Natural killer cell (primary cell): ENCODE measurements around the gene TRIM47. TPM values are rescaled to one million over a fixed set of nuclear protein-coding genes. Genes with fewer than 3 reads are reported as not detected.
A peak's percentile ranks its signal among the peaks of the same experiment; 100 is the strongest.
"Not testable (repeated sequence)": the region's sequence is repeated elsewhere in the genome, so short reads cannot be mapped to it uniquely, and the experiment has no call there.

Experiments used
- ATAC-seq, 3 donors: fragments of 150-1000 bp in 2 of 3; fragments of 200-7000 bp in 1 of 3; cut with Tn5 transposase; 1 replicate in 1 of 3; 2 replicates in 2 of 3; pipeline ENCODE4 v1.10.0; 2021; ENCODE audit warnings: mild to moderate bottlenecking in 2 of 3, moderate library complexity in 2 of 3
- DNase-seq, 2 donors: peaks; one replicate each; pipeline versions ENCODE4 v3.0.0 to v3.0.0-alpha.2; 2013 to 2021; ENCODE audit warnings: mixed read lengths in 1 of 2
- H3K27ac ChIP-seq: one replicate; pipeline ENCODE4 v1.5.1; 2013; ENCODE audit warnings: mild to moderate bottlenecking, low read length
- H3K27me3 ChIP-seq: one replicate; pipeline ENCODE4 v1.6.1; 2013; ENCODE audit warnings: low read length; ENCODE audit not compliant: control insufficient read depth, insufficient read depth
- H3K36me3 ChIP-seq: one replicate; pipeline ENCODE4 v1.6.1; 2013; ENCODE audit warnings: low read length; ENCODE audit not compliant: control insufficient read depth, insufficient read depth
- H3K4me1 ChIP-seq: one replicate; pipeline ENCODE4 v1.6.1; 2013; ENCODE audit warnings: low read length; ENCODE audit not compliant: control insufficient read depth, insufficient read depth
- H3K4me3 ChIP-seq: one replicate; pipeline ENCODE4 v1.5.1; 2013; ENCODE audit warnings: low read length
- H3K9me3 ChIP-seq: one replicate; pipeline ENCODE4 v1.6.1; 2013; ENCODE audit warnings: low read length; ENCODE audit not compliant: control insufficient read depth, insufficient read depth
- H3K27ac Mint-ChIP-seq, 2 donors: one replicate each; pipeline ENCODE4 v1.8.0; 2022; ENCODE audit warnings: mild to moderate bottlenecking in 2 of 2, mixed read lengths in 2 of 2, moderate library complexity in 1 of 2
- H3K27me3 Mint-ChIP-seq, 2 donors: one replicate each; pipeline ENCODE4 v1.8.0; 2022; ENCODE audit warnings: low read depth in 2 of 2, mixed read lengths in 2 of 2
- H3K36me3 Mint-ChIP-seq: one replicate; pipeline ENCODE4 v1.8.0; 2022; ENCODE audit warnings: mixed read lengths
- H3K4me1 Mint-ChIP-seq, 2 donors: one replicate each; pipeline ENCODE4 v1.8.0; 2022; ENCODE audit warnings: mixed read lengths in 2 of 2
- H3K4me3 Mint-ChIP-seq: one replicate; pipeline ENCODE4 v1.8.0; 2022; ENCODE audit warnings: mild to moderate bottlenecking, moderate library complexity, mixed read lengths
- H3K9me3 Mint-ChIP-seq, 2 donors: one replicate each; pipeline ENCODE4 v1.8.0; 2022; ENCODE audit warnings: mixed read lengths in 2 of 2
- WGBS: methylation state at CpG from one replicate; pipeline ENCODE4 v1.1.7; 2013; ENCODE audit warnings: missing lambda C conversion rate; ENCODE audit not compliant: insufficient coverage; 5-methylcytosine and 5-hydroxymethylcytosine counted together
- intact Hi-C: fragments of 100-400 bp; cut with micrococcal nuclease; formaldehyde crosslinking; loops from one replicate; pipeline ENCODE4 v1.14.2; 2022
- total RNA-seq, 4 donors: library from RNA; stranded (reverse); fragments of 120-200 nt in 1 of 4; gene quantifications; one replicate each; pipeline versions ENCODE4 v1.2.3 to v1.2.4, GENCODE V29; 2013 to 2022
- TF ChIP-seq, protein P1 (sequence below): fragments of 200-600 bp; IDR thresholded peaks from one replicate; pipeline ENCODE4 v1.8.0; 2022; ENCODE audit warnings: antibody characterized with exemption

The TRIM47 gene
- total RNA-seq, 3 donors from 2014 or later (not counting 1 experiment from before 2014, with no cell fraction given), result 1.2 to 2.5 (median 2.0) TPM

DNA sequence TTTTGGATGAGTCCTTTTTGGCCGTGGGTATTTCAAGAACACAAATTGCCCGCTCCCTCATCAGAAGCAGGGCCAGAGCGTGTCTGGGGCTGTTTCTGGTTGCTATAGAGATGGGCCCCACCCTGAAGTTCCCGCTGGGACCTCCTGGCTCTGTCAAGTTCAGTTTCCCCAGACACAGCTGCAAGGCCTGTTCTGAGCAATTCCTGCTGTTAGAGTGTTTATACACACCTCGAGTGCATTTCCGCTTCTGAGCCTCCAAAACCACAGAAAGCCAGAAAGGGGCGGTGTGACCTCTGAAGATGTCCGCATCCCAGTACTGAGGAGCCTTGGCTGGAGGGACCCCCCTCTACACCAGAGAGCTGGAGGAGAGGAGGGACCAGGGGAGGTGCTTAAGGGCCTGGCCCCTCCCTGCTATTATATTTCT is 13.9 kb downstream of the TRIM47 start:
- H3K36me3 Mint-ChIP-seq, result no peaks in the 10 kb centered on the region
- DNase-seq, result peak; percentile 49 to 74
- H3K27ac Mint-ChIP-seq, result peak overlapping the region; percentile 83 to 93
- 4% methylated on average over 8 of the region's 8 CpGs for WGBS
- H3K9me3 Mint-ChIP-seq, result no peaks in the 10 kb centered on the region
- no peaks in the 10 kb centered on the region for H3K27me3 Mint-ChIP-seq
- H3K27me3 ChIP-seq, result no peaks in the 10 kb centered on the region
- H3K4me3 Mint-ChIP-seq, result peak overlapping the region; percentile 80
- TF ChIP-seq, protein P1, sequence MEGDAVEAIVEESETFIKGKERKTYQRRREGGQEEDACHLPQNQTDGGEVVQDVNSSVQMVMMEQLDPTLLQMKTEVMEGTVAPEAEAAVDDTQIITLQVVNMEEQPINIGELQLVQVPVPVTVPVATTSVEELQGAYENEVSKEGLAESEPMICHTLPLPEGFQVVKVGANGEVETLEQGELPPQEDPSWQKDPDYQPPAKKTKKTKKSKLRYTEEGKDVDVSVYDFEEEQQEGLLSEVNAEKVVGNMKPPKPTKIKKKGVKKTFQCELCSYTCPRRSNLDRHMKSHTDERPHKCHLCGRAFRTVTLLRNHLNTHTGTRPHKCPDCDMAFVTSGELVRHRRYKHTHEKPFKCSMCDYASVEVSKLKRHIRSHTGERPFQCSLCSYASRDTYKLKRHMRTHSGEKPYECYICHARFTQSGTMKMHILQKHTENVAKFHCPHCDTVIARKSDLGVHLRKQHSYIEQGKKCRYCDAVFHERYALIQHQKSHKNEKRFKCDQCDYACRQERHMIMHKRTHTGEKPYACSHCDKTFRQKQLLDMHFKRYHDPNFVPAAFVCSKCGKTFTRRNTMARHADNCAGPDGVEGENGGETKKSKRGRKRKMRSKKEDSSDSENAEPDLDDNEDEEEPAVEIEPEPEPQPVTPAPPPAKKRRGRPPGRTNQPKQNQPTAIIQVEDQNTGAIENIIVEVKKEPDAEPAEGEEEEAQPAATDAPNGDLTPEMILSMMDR, result no peak
- H3K9me3 ChIP-seq, result no peaks in the 10 kb centered on the region
- H3K4me1 Mint-ChIP-seq, result peaks cover 16 to 18% of the 10 kb centered on the region in 2 donors
- ATAC-seq, result peak; percentile 73 to 83 (median 73)
- peak overlapping the region; percentile 84 for H3K27ac ChIP-seq
- no peak overlapping the region for H3K4me3 ChIP-seq
- H3K36me3 ChIP-seq, result no peaks in the 10 kb centered on the region
- peaks cover 32% of the 10 kb centered on the region for H3K4me1 ChIP-seq
- intact Hi-C loops, result loop anchor here (1.0 kb wide), 1 partner anchor 9 kb away; the partner anchor contains the start of gene WBP2

DNA sequence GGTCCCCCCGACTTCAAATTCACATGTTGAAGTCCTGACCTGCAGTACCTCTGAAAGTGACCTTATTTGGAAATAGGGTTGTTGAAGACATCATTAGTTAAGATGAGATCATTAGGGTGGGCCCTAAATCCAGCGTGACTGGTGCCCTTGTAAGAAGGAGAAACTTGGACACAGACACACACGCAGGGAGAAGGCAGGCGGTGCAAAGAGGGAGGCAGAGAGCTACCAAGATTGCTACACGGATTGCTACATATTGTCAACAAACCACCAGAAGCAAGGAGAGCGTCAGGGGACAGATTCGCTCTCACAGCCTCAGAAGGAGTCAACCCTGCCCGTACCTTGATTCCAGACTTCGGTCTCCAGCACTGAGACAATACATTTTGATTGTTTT is 16.5 kb downstream of the TRIM47 start:
- Mint-ChIP-seq H3K36me3 (no peaks in the 10 kb centered on the region), H3K27me3 (no peaks in the 10 kb centered on the region), H3K4me1 (peaks cover 16 to 33% of the 10 kb centered on the region in 2 donors), H3K4me3 (no peak overlapping the region), H3K9me3 (no peaks in the 10 kb centered on the region), H3K27ac (no peak overlapping the region)
- 95% methylated on average over 9 of the region's 9 CpGs for WGBS
- no peaks in the 10 kb centered on the region for H3K27me3 ChIP-seq
- no peak for DNase-seq
- intact Hi-C loops, result no loop called here
- no peaks in the 10 kb centered on the region for H3K9me3 ChIP-seq
- TF ChIP-seq, protein P1, result no peak
- no peaks in the 10 kb centered on the region for H3K36me3 ChIP-seq
- no peak overlapping the region for H3K27ac ChIP-seq
- H3K4me3 ChIP-seq, result no peak overlapping the region
- peaks cover 51% of the 10 kb centered on the region for H3K4me1 ChIP-seq
- ATAC-seq, result no peak

DNA sequence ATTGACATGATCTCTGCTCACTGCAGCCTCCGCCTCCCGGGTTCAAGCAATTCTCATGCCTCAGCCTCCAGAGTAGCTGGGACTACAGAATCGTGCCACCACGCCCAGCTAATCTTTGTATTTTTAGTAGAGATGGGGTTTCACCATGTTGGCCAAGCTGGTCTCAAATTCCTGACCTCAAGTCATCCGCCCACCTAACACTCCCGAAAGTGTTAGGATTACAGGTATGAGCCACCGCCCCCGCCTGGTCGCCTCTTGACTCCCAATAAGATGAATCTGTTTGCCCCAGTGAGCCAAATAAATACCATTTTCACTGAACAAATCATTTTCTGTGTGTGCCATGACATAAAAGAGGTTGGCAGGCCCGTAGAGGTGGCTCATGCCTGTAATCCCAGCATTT is 19.0 kb downstream of the TRIM47 start:
- H3K9me3 ChIP-seq, H3K27me3 ChIP-seq, H3K9me3 Mint-ChIP-seq, H3K36me3 ChIP-seq, H3K4me3 ChIP-seq, H3K36me3 Mint-ChIP-seq, ATAC-seq, intact Hi-C loops, H3K4me3 Mint-ChIP-seq, H3K27me3 Mint-ChIP-seq, DNase-seq: not testable (repeated sequence)
- WGBS, result 94% methylated on average over 10 of the region's 10 CpGs
- Mint-ChIP-seq H3K4me1 (peaks cover 11 to 27% of the 10 kb centered on the region in 2 donors), H3K27ac (peak overlapping the region in 1 of 2 donors; percentile 70)
- Histone ChIP-seq H3K4me1 (peaks cover 52% of the 10 kb centered on the region), H3K27ac (peak overlapping the region; percentile 67)

DNA sequence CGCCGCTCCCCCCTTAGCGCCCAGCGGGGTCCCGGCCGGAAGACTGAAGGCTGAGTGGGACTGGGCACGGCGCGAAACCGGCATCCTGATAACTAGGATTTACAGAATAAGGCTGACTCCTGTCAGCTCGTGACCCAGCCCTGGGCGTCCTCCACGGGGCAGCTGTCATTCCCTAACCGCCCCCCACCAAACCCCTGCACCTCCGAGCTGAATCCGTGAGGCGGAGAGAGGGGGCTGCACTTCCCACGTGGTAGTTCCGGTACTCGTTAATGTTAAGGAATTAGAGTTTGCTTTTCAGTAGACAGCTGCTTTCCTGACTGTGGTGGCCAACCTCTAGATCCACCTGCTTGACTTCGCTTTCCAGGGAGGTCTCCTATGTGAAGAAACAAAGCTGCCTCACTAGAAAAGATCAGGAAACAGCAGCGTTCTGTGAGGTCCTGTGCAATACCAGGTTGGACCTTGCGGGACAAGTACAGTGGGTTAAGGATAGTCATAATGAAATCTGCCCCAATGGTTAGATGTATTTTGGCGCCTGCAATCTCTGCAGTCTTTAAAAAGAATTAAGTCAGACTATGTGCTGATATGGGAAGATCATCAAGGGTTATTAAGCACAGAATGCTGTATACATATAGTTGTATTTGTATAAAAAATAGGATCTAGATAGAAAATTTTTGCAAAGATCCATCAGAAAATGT is 22.2 kb downstream of the TRIM47 start:
- H3K4me3 ChIP-seq, result peak overlapping the region; percentile 96
- Mint-ChIP-seq H3K9me3 (no peaks in the 10 kb centered on the region), H3K36me3 (no peaks in the 10 kb centered on the region), H3K4me3 (no peak overlapping the region), H3K27ac (no peak overlapping the region), H3K27me3 (no peaks in the 10 kb centered on the region), H3K4me1 (peaks cover 7 to 27% of the 10 kb centered on the region in 2 donors)
- TF ChIP-seq, protein P1, result no peak
- peaks cover 45% of the 10 kb centered on the region for H3K4me1 ChIP-seq
- no peak for DNase-seq
- peak in 1 of 3 donors; percentile 14 for ATAC-seq
- 1% methylated on average over 24 of the region's 24 CpGs for WGBS
- peak overlapping the region; percentile 96 for H3K27ac ChIP-seq
- intact Hi-C loops, result no loop called here
- no peaks in the 10 kb centered on the region for H3K27me3 ChIP-seq
- peaks cover 4% of the 10 kb centered on the region for H3K36me3 ChIP-seq
- no peaks in the 10 kb centered on the region for H3K9me3 ChIP-seq
